IMR-90 (cell line): ENCODE data around the gene FGD5. TPM values are rescaled to one million over a fixed set of nuclear protein-coding genes. Genes with fewer than 3 reads are reported as not detected.
A peak's percentile ranks its signal among the peaks of the same experiment; 100 is the strongest.

Source experiments
- ATAC-seq: fragments of 200-7000 bp; cut with Tn5 transposase; 2 replicates; pipeline ENCODE4 v1.9.1; 2020; ENCODE audit warnings: low read depth, mild to moderate bottlenecking, moderate library complexity
- BruUV-seq: library from RNA; stranded (reverse); fragments of 400-500 nt; replicated peaks from 2 replicates; lab custom pipeline; 2021; lab: Mats Ljungman, UMichigan
- CTCF ChIA-PET: fragments of 300-600 bp; formaldehyde crosslinking; extraction: SDS; loops from one replicate; lab custom pipeline; 2021; ENCODE audit warnings: antibody characterized with exemption; lab: Yijun Ruan, JAX
- POLR2A ChIA-PET: fragments of 300-600 bp; sonication (Branson Sonifier 250); formaldehyde crosslinking; loops from one replicate; lab custom pipeline; 2022; ENCODE audit warnings: antibody characterized with exemption; ENCODE audit not compliant: unreplicated experiment; lab: Charles Lee
- DNase-seq: peaks from one replicate; pipeline ENCODE4 v3.0.0; 2013
- H2AFZ ChIP-seq: replicated peaks from 2 replicates; pipeline ENCODE3; 2013; ENCODE audit warnings: low read length, mild to moderate bottlenecking; ENCODE audit not compliant: poor library complexity
- H2AK5ac ChIP-seq: 2 replicates; pipeline ENCODE4 v1.6.1; 2013; ENCODE audit warnings: low read depth, low read length, inconsistent platforms
- H2AK9ac ChIP-seq: replicated peaks from 2 replicates; pipeline ENCODE3; 2013; ENCODE audit warnings: mild to moderate bottlenecking, low read depth, low read length, moderate library complexity; ENCODE audit not compliant: poor library complexity
- H2BK120ac ChIP-seq: 2 replicates; pipeline ENCODE4 v1.6.1; 2013; ENCODE audit warnings: low read depth, low read length, inconsistent platforms
- H2BK15ac ChIP-seq: 3 replicates; pipeline ENCODE4 v1.6.1; 2013; ENCODE audit warnings: low read depth, low read length, inconsistent platforms
- H2BK20ac ChIP-seq: 2 replicates; pipeline ENCODE4 v1.6.1; 2013; ENCODE audit warnings: low read depth, mild to moderate bottlenecking, inconsistent platforms, low read length, moderate library complexity
- H2BK5ac ChIP-seq: 2 replicates; pipeline ENCODE4 v1.6.1; 2013; ENCODE audit warnings: mild to moderate bottlenecking, low read depth, low read length, inconsistent platforms; ENCODE audit not compliant: poor library complexity, severe bottlenecking
- H3K14ac ChIP-seq: replicated peaks from 2 replicates; pipeline ENCODE4 v1.6.1; 2013; ENCODE audit warnings: low read depth, low read length, inconsistent platforms
- H3K18ac ChIP-seq: 2 replicates; pipeline ENCODE4 v1.6.1; 2013; ENCODE audit warnings: low read depth, low read length, control low read depth
- H3K23ac ChIP-seq: 2 replicates; pipeline ENCODE4 v1.6.1; 2013; ENCODE audit warnings: low read depth, low read length, inconsistent platforms
- H3K27ac ChIP-seq: 2 replicates; pipeline ENCODE4 v1.5.1; 2013; ENCODE audit warnings: mild to moderate bottlenecking, control low read depth, low read length; ENCODE audit not compliant: insufficient read depth
- H3K27me3 ChIP-seq: 2 replicates; pipeline ENCODE4 v1.6.1; 2013; ENCODE audit warnings: low read length; ENCODE audit not compliant: control insufficient read depth, insufficient read depth
- H3K36me3 ChIP-seq: 2 replicates; pipeline ENCODE4 v1.6.1; 2013; ENCODE audit warnings: low read length, mixed read lengths; ENCODE audit not compliant: control insufficient read depth, insufficient read depth
- H3K4ac ChIP-seq: 2 replicates; pipeline ENCODE4 v1.6.1; 2013; ENCODE audit warnings: low read depth, low read length, inconsistent platforms
- H3K4me1 ChIP-seq: 2 replicates; pipeline ENCODE4 v1.6.1; 2013; ENCODE audit warnings: low read length, mixed read lengths; ENCODE audit not compliant: control insufficient read depth, insufficient read depth
- H3K4me2 ChIP-seq: 2 replicates; pipeline ENCODE4 v1.6.1; 2013; ENCODE audit warnings: low read depth, mild to moderate bottlenecking, control low read depth, low read length, moderate library complexity
- H3K4me3 ChIP-seq: 2 replicates; pipeline ENCODE4 v1.5.1; 2013; ENCODE audit warnings: low read depth, mild to moderate bottlenecking, control low read depth, low read length, moderate library complexity; ENCODE audit not compliant: insufficient read depth
- H3K56ac ChIP-seq: 2 replicates; pipeline ENCODE4 v1.6.1; 2013; ENCODE audit warnings: low read length, inconsistent platforms; ENCODE audit not compliant: insufficient read depth; ENCODE audit errors: extremely low read depth
- H3K79me1 ChIP-seq, 2 experiments: 2 replicates each; pipeline ENCODE4 v1.6.1; 2013; ENCODE audit warnings: low read length in 2 of 2, inconsistent platforms in 1 of 2, low read depth in 1 of 2
- H3K9ac ChIP-seq: 2 replicates; pipeline ENCODE4 v1.6.1; 2013; ENCODE audit warnings: low read depth, low read length, control low read depth
- H3K9me1 ChIP-seq: 2 replicates; pipeline ENCODE4 v1.6.1; 2013; ENCODE audit warnings: low read length, inconsistent platforms; ENCODE audit not compliant: insufficient read depth
- H3K9me3 ChIP-seq: 2 replicates; pipeline ENCODE4 v1.6.1; 2013; ENCODE audit warnings: low read length; ENCODE audit not compliant: control insufficient read depth, insufficient read depth
- H4K20me1 ChIP-seq: 2 replicates; pipeline ENCODE4 v1.6.1; 2013; ENCODE audit warnings: low read length, inconsistent platforms; ENCODE audit not compliant: insufficient read depth
- H4K5ac ChIP-seq: 2 replicates; pipeline ENCODE4 v1.6.1; 2013; ENCODE audit warnings: mild to moderate bottlenecking, low read depth, low read length, control low read depth
- H4K8ac ChIP-seq, 2 experiments: 2 replicates each; pipeline ENCODE4 v1.6.1; 2013; ENCODE audit warnings: low read depth in 2 of 2, low read length in 2 of 2, control low read depth in 1 of 2, inconsistent platforms in 1 of 2
- H4K91ac ChIP-seq: 2 replicates; pipeline ENCODE4 v1.6.1; 2013; ENCODE audit warnings: low read depth, low read length, inconsistent platforms; ENCODE audit not compliant: insufficient read depth
- BHLHE40 ChIP-seq: fragments of 150-350 bp; IDR thresholded peaks from 2 replicates; pipeline ENCODE4 v1.6.1; 2016; ENCODE audit warnings: mild to moderate bottlenecking, low read depth, low read length
- CEBPB ChIP-seq: IDR thresholded peaks from 2 replicates; pipeline ENCODE4 v1.6.1; 2012; ENCODE audit warnings: low read depth, low read length, improper control_type of control experiment
- CHD1 ChIP-seq: IDR thresholded peaks from 2 replicates; pipeline ENCODE4 v1.6.1; 2012; ENCODE audit warnings: low read depth, low read length, improper control_type of control experiment
- FOS ChIP-seq: fragments of 150-350 bp; IDR thresholded peaks from 2 replicates; pipeline ENCODE4 v1.6.1; 2016; ENCODE audit warnings: low read depth, low read length
- MAFK ChIP-seq: IDR thresholded peaks from 2 replicates; pipeline ENCODE4 v1.6.1; 2012; ENCODE audit warnings: low read depth, low read length, improper control_type of control experiment
- MAZ ChIP-seq: IDR thresholded peaks from 2 replicates; pipeline ENCODE4 v1.6.1; 2012; ENCODE audit warnings: low read depth, mild to moderate bottlenecking, low read length, improper control_type of control experiment, moderate library complexity, borderline replicate concordance
- MXI1 ChIP-seq: IDR thresholded peaks from 2 replicates; pipeline ENCODE4 v1.6.1; 2012; ENCODE audit warnings: low read depth, mild to moderate bottlenecking, low read length, moderate library complexity, borderline replicate concordance
- NFE2L2 ChIP-seq: fragments of 150-350 bp; IDR thresholded peaks from 2 replicates; pipeline ENCODE4 v1.6.1; 2016; ENCODE audit warnings: low read depth, mild to moderate bottlenecking, low read length
- POLR2A ChIP-seq: IDR thresholded peaks from 2 replicates; pipeline ENCODE4 v1.6.1; 2012; ENCODE audit warnings: mild to moderate bottlenecking, low read depth, low read length
- RAD21 ChIP-seq: IDR thresholded peaks from 2 replicates; pipeline ENCODE4 v1.6.1; 2012; ENCODE audit warnings: low read length, improper control_type of control experiment
- RCOR1 ChIP-seq: IDR thresholded peaks from 2 replicates; pipeline ENCODE4 v1.6.1; 2012; ENCODE audit warnings: mild to moderate bottlenecking, low read length, improper control_type of control experiment; ENCODE audit not compliant: insufficient replicate concordance
- RFX5 ChIP-seq: IDR thresholded peaks from 2 replicates; pipeline ENCODE4 v1.8.0; 2012; ENCODE audit warnings: low read depth, mild to moderate bottlenecking, low read length, moderate library complexity
- SMC3 ChIP-seq: fragments of 150-350 bp; IDR thresholded peaks from 2 replicates; pipeline ENCODE4 v1.6.1; 2016; ENCODE audit warnings: low read depth, mild to moderate bottlenecking, antibody characterized with exemption, low read length, moderate library complexity
- WGBS, 2 experiments: methylation state at CpG; one replicate each; pipeline versions ENCODE4 v1.1.5 to v1.1.7; 2013; ENCODE audit warnings: missing lambda C conversion rate in 2 of 2; ENCODE audit not compliant: insufficient read length in 1 of 2; ENCODE audit errors: extremely low coverage in 2 of 2; 5-methylcytosine and 5-hydroxymethylcytosine counted together
- dilution Hi-C: fragments of 300-500 bp; cut with HindIII; formaldehyde crosslinking; loops from one replicate; pipeline ENCODE4 v1.14.3; 2018; ENCODE audit warnings: low sequenced_read_pairs; ENCODE audit not compliant: unreplicated experiment
- in situ Hi-C: fragments of 300-500 bp; cut with MboI; formaldehyde crosslinking; loops from 3 replicates; pipeline ENCODE4 v1.14.3; 2019; ENCODE audit warnings: low sequenced_read_pairs, inconsistent platforms, mixed read lengths
- intact Hi-C: fragments of 100-400 bp; cut with micrococcal nuclease; formaldehyde crosslinking; loops from 2 replicates; pipeline ENCODE4 v1.10.0; 2022
- polyA plus RNA-seq, 3 experiments: library from polyadenylated mRNA; depleted of rRNA; stranded (reverse); fragments of >200 nt; gene quantifications; 2 replicates each; pipeline ENCODE4 v1.2.3, GENCODE V29; 2012; ENCODE audit warnings: low replicate concordance in 1 of 3
- total RNA-seq: library from RNA; depleted of rRNA; stranded (reverse); fragments of >200 nt; gene quantifications from 2 replicates; pipeline ENCODE4 v1.2.3, GENCODE V29; 2012
- TF ChIP-seq, protein P1 (sequence below): conservative IDR thresholded peaks from 2 replicates; pipeline ENCODE4 v1.5.1; 2012; ENCODE audit warnings: mild to moderate bottlenecking, low read depth, low read length, improper control_type of control experiment
- TF ChIP-seq, protein P2 (sequence below): fragments of 150-350 bp; IDR thresholded peaks from 2 replicates; pipeline ENCODE4 v1.6.1; 2017; ENCODE audit warnings: mild to moderate bottlenecking, antibody characterized with exemption, low read length, low read depth
- TF ChIP-seq, protein P3 (sequence below): fragments of 150-350 bp; IDR thresholded peaks from 2 replicates; pipeline ENCODE4 v1.6.1; 2016; ENCODE audit warnings: low read depth, mild to moderate bottlenecking, low read length, moderate library complexity, borderline replicate concordance

The FGD5 gene
- total and polyA plus RNA-seq, 2 of the 4 experiments (the other 2 are of a cell fraction): not detected

DNA sequence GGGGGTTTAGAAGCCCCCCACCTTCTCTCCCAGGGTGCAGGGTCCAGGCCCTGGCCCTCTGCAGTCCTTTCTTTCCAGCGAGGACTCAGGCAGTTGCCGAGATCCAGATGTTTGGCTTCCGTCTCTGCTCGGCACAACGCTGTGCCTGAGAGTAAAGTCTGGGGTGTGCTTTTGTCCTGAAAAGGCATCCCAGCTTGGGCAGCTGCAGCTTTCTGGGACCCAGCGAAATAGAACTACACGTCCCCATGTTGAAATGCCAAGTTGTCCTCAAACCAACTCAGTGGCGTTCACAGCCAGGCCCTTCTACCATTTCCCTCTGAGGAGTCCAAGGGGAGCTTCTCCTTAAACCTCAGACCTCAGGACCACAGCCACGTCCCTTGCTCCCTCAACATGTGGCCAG, 23.1 kb downstream of the FGD5 start:
- Histone ChIP-seq H3K56ac (no peak overlapping the region), H2BK5ac (no peak overlapping the region), H3K4me1 (no peaks in the 10 kb centered on the region), H3K4ac (no peak overlapping the region), H3K4me3 (no peak overlapping the region), H3K79me1 (no peaks in the 10 kb centered on the region), H2AFZ (peak overlapping the region; percentile 51), H3K27me3 (peaks cover 34% of the 10 kb centered on the region), H3K9me3 (no peaks in the 10 kb centered on the region), H3K36me3 (no peaks in the 10 kb centered on the region), H4K91ac (no peak overlapping the region), H3K27ac (no peak overlapping the region), H3K23ac (no peak overlapping the region), H3K14ac (no peak overlapping the region), H2AK5ac (no peak overlapping the region), H3K9me1 (no peaks in the 10 kb centered on the region), H4K5ac (no peak overlapping the region), H3K18ac (no peak overlapping the region), H2AK9ac (no peak overlapping the region), H2BK120ac (no peak overlapping the region), H2BK20ac (no peak overlapping the region), H2BK15ac (no peak overlapping the region), H3K9ac (no peak overlapping the region), H4K8ac (no peak overlapping the region), H3K4me2 (no peak overlapping the region), H4K20me1 (no peaks in the 10 kb centered on the region)
- POLR2A ChIA-PET: no interaction called here
- DNase-seq: no peak
- TF ChIP-seq MAZ: no peak
- no peak for TF ChIP-seq RCOR1
- TF ChIP-seq BHLHE40: no peak
- no peak for TF ChIP-seq FOS
- TF ChIP-seq RFX5: no peak
- no peak for TF ChIP-seq MXI1
- no peak for TF ChIP-seq CEBPB
- TF ChIP-seq NFE2L2: no peak
- TF ChIP-seq, protein P1, sequence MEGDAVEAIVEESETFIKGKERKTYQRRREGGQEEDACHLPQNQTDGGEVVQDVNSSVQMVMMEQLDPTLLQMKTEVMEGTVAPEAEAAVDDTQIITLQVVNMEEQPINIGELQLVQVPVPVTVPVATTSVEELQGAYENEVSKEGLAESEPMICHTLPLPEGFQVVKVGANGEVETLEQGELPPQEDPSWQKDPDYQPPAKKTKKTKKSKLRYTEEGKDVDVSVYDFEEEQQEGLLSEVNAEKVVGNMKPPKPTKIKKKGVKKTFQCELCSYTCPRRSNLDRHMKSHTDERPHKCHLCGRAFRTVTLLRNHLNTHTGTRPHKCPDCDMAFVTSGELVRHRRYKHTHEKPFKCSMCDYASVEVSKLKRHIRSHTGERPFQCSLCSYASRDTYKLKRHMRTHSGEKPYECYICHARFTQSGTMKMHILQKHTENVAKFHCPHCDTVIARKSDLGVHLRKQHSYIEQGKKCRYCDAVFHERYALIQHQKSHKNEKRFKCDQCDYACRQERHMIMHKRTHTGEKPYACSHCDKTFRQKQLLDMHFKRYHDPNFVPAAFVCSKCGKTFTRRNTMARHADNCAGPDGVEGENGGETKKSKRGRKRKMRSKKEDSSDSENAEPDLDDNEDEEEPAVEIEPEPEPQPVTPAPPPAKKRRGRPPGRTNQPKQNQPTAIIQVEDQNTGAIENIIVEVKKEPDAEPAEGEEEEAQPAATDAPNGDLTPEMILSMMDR: no peak
- TF ChIP-seq MAFK: no peak
- TF ChIP-seq, protein P2, sequence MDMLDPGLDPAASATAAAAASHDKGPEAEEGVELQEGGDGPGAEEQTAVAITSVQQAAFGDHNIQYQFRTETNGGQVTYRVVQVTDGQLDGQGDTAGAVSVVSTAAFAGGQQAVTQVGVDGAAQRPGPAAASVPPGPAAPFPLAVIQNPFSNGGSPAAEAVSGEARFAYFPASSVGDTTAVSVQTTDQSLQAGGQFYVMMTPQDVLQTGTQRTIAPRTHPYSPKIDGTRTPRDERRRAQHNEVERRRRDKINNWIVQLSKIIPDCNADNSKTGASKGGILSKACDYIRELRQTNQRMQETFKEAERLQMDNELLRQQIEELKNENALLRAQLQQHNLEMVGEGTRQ: no peak
- no peak for TF ChIP-seq SMC3
- TF ChIP-seq RAD21: no peak
- TF ChIP-seq POLR2A: no peak
- TF ChIP-seq, protein P3, sequence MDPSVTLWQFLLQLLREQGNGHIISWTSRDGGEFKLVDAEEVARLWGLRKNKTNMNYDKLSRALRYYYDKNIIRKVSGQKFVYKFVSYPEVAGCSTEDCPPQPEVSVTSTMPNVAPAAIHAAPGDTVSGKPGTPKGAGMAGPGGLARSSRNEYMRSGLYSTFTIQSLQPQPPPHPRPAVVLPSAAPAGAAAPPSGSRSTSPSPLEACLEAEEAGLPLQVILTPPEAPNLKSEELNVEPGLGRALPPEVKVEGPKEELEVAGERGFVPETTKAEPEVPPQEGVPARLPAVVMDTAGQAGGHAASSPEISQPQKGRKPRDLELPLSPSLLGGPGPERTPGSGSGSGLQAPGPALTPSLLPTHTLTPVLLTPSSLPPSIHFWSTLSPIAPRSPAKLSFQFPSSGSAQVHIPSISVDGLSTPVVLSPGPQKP: no peak
- TF ChIP-seq CHD1: no peak
- WGBS, 2 experiments: no CpG with 5 or more reads among the region's 9 CpGs
- no TSS peak for BruUV-seq
- CTCF ChIA-PET: no interaction called here
- intact Hi-C loops: no loop called here
- dilution Hi-C loops: no loop called here
- no peak for ATAC-seq
- in situ Hi-C loops: no loop called here
